ENCODE data around the gene ABTB1.

DNA sequence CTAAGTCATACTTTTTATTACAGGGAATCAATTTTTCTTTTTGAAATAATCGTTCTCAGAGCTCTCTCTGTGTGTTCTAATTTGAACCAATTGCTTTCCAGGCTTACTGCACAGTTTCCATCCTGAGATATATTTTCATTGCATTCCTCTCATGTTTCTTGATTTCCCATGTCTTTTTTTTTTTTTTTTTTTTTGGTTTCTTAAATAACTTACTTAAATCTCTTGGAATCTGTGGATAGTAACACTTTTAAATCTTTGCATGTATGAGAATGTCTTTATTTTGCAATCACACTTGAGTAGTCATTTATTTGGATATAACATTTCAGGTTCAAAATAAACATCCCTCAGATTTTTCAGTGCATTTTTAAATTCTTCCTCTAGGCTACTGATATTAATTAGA lies 14.5 kb upstream of the ABTB1 start:
- TF ChIP-seq, protein P1, sequence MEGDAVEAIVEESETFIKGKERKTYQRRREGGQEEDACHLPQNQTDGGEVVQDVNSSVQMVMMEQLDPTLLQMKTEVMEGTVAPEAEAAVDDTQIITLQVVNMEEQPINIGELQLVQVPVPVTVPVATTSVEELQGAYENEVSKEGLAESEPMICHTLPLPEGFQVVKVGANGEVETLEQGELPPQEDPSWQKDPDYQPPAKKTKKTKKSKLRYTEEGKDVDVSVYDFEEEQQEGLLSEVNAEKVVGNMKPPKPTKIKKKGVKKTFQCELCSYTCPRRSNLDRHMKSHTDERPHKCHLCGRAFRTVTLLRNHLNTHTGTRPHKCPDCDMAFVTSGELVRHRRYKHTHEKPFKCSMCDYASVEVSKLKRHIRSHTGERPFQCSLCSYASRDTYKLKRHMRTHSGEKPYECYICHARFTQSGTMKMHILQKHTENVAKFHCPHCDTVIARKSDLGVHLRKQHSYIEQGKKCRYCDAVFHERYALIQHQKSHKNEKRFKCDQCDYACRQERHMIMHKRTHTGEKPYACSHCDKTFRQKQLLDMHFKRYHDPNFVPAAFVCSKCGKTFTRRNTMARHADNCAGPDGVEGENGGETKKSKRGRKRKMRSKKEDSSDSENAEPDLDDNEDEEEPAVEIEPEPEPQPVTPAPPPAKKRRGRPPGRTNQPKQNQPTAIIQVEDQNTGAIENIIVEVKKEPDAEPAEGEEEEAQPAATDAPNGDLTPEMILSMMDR (IDR thresholded peaks at IDR 0.05), result no peak
- TF ChIP-seq POLR2A (IDR thresholded peaks at IDR 0.05), result no peak
